GM18502 (cell line): ENCODE data around the gene PGM5.
"Not testable (repeated sequence)": the region's sequence is repeated elsewhere in the genome, so short reads cannot be mapped to it uniquely, and the experiment has no call there.

Source experiments
- ATAC-seq: cut with Tn5 transposase; IDR thresholded peaks from one replicate; pipeline ENCODE4 v1.9.1; 2021; ENCODE audit warnings: mild to moderate bottlenecking; ENCODE audit not compliant: unreplicated experiment, poor library complexity

Gene PGM5

DNA sequence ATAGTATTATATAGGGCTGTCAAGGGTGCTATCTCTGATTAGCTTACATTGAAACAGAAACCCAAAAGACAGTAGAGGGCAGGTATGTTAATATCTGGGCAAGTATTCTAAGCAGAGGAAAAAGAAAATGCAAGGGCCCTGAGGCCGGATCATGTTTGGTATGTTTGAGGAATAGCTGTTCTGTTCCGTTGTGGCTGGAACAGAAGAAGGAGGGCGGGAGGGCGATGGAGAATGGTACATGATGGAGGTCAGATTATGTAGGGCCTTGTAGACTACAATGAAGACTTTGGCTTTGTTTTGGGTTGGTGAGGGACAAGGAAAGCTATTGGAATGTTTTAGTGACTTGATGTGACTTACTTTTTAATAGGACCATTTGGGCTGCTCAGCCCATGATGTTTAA, 19.4 kb downstream of the PGM5 start:
- not testable (repeated sequence) for ATAC-seq

DNA sequence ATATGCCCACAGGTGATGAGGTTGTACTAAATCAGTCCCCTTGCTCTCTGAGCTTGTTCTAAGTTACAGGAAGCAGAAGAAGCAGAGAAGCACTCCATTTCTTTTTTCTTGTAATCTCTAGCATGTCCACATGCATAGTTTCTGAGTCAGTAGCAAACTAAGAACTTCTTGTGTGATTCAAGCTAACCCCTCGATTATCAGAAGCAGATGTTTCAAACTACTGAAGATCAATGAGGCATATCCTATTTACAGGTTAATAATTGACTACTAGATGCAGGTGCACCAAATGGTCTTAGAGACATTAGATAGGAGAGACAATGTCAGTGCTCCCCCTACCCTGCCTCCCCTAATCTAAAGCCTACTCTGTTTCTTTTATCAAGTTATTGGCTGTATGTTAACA, 21.3 kb downstream of the PGM5 start:
- not testable (repeated sequence) for ATAC-seq

DNA sequence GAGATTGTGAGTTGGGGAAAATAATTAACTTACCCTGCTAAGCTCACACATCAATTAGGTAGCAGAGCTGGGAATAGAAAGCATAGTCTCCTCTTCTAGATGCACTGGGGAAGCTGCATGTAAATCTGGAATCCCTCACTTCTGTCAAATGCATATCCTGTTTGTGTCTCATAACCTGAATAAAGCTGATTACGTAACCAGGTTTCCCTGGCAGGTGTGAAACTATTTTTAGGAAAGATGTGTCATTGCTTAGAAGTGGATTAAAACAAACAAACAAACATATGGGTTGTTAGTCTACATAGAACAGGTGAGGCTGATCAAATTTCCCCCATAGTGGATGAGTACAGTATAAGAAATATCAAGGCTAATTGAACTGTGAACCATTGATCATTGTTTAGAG, 27.5 kb downstream of the PGM5 start:
- ATAC-seq: not testable (repeated sequence)

GRCh38 chr9:68389558-68389957, 33.1 kb downstream of the PGM5 start:
- not testable (repeated sequence) for ATAC-seq

DNA sequence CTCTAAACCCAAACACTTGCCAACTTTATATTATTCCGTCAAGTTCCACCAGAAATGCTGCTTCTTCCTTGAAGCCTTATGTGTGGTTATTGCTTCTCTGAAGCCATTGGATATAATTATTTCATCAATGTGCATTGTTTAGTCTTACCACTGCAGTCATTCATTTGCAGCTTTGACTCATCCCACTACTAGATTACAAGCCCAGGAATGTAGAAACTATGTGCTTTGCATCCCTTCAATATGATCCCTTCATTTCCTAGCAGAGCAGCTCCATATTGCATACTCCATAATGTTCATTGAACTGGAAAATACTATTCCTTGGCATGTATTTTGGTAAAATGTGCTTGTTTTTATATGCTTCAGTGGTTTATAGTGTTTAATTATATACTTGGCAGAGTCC, 34.3 kb downstream of the PGM5 start:
- ATAC-seq: not testable (repeated sequence)

- ATAC-seq: not testable (repeated sequence)
Observed at GRCh38 chr9:68396411-68397094, 40.1 kb downstream of the PGM5 start.

DNA sequence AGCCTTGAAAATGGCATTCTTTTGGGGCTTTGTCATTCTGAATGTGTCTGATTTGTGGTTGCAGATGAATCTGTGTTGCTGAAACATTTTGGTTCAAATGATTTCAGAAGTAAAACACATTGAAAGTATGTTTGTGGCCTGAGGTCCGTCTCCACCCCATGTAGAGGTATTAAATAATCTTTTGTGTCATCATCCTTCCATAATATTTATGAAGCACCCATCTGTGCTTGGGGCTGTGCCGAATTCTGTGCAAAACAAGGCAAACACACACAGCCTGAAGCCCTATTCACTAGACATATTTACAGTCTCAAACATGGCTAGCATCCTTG, 40.6 kb downstream of the PGM5 start:
- ATAC-seq: not testable (repeated sequence)

GRCh38 chr9:68397796-68398195, 41.4 kb downstream of the PGM5 start:
- ATAC-seq: not testable (repeated sequence)

GRCh38 chr9:68398324-68398723, 41.9 kb downstream of the PGM5 start:
- ATAC-seq: not testable (repeated sequence)

GRCh38 chr9:68404421-68405185, 48.2 kb downstream of the PGM5 start:
- not testable (repeated sequence) for ATAC-seq

DNA sequence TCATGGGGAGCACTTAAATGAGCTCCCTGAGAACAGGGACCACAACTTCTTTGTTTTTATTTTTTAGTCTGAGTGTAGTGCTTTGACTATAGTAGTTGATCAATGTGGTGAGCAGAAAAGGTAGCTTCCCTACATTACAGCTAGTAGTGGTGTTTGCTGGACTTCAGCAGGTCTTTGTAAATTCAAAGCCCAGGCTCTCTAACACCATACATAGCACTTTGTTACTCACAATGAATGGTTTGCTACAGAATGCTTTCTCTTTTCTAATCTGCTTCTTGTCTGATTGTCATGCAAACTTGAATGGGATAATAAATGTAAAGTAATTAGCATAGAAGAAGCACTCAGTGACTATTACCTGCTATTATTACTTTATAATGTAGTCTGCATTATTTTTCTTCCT, 55.5 kb downstream of the PGM5 start:
- ATAC-seq: not testable (repeated sequence)

DNA sequence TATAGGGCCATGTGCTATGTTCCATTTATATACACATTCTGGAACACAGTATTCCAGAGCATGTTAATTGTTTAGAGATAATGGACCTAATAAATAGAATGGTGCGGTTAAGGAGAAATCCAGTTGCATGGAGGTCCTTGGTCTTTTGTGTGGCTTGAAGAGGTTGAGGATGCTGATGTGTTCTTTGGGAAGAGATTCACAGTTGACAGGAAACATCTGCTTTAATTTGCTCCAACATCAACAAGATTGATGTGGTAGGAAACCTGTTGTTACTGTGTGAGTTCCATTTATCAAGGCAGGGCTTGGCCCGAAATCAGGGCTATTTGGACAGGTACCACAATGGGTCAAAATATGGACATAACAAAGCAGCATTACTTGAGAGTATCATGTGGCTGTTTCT, 56.3 kb downstream of the PGM5 start:
- not testable (repeated sequence) for ATAC-seq

GRCh38 chr9:68415065-68415464, 58.7 kb downstream of the PGM5 start:
- ATAC-seq: not testable (repeated sequence)

DNA sequence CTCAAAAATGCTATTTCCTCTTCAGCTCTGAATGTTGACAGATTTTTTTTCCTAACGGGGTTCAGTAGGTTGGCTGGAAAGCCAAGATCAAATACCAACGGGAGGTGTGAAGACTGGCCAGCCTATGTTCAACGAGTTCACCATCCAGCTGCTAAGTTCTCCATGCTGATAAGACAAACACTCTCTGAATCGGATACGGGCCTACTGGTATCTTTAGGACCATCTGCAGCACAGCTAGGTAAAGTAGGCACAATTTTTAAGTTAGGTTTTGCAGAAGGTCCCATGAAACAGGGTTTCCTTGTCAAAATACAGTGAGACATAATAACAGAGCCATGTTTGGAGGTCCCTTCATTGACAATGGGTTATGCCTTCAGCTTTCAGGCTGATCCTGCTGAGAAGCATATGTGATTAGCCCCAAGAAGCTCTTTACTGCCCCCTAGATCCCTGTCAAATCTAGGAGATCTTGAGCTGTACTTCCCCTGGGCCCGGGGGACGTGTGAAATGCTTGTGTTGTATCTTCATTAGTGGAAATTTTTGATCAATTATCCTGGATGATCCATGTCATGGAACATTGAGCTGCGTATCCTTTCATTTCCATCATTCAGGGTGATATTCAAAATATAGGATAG, 60.6 kb downstream of the PGM5 start:
- ATAC-seq: no peak

DNA sequence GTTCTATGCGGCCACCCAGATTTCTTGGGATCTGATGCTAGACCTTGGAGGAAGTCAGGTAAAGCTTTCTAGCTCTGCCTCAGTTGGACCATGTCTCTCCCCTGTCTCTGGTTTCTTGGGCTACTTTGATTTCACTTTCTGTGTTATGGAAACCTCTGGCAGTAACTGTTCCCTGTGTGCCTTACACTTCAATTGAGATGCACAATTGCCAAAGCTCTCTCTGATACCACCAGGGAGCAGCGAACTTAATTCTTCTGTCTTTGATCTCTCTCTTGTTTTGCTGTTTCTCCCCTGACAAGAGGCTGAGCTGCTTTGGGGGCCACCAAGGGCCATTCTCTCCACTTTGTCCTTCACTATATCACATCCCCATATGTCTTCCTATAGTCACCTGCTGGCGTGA, 61.4 kb downstream of the PGM5 start:
- ATAC-seq: no peak

- ATAC-seq: no peak
Observed at GRCh38 chr9:68418259-68418845, 61.9 kb downstream of the PGM5 start.

DNA sequence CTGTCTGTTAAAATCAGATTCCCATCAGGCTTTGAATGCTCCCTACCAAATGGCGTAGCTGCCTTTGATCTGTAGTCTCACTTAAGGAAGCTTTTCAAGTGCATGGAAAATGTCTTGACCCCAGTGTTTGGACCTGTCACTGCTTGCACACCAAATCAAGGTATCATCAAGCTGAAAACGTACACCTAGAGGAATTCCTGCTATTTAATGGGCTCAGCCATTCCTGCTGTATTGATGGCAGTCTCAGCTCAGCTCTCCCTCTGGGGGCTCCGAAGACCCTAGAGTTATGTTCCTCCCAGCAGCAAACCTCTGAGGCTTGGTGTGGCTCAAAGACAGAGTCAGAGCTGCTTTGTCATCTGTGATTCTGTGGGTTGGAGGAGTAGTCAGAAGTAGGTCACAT, 63.5 kb downstream of the PGM5 start:
- no peak for ATAC-seq

GRCh38 chr9:68426755-68427154, 70.3 kb downstream of the PGM5 start:
- no peak for ATAC-seq

GRCh38 chr9:68427216-68427977, 71.0 kb downstream of the PGM5 start:
- no peak for ATAC-seq

DNA sequence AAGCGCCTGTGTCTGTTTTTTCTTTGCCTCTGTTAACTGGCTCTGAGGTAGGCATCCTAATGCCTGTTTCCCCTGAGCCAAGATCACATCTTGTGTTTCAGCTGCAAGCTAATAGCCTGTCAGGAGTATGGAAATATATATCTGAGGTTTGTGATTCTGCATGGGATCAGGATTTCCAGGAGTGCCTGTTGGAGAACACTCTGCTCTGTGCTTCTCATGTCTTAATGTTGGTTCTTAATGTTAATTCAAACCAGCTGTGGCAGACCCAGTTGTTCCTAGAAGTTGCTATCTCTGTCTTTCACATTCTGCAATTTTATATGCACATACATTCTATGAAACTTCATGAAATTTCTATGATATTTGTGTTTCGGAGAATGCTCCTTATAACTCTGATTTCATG, 72.1 kb downstream of the PGM5 start:
- no peak for ATAC-seq
